Neural cell (in vitro differentiated cells): Measurements from ENCODE around the gene CPEB4. TPM values are rescaled to one million over a fixed set of nuclear protein-coding genes. Genes with fewer than 3 reads are reported as not detected.

Experiments used
- H2AFZ ChIP-seq: fragments of 200-600, 300-800 bp; sonication (generic), shearing (Covaris generic); 2 replicates; pipeline ENCODE4 v1.6.0; 2014; ENCODE audit warnings: low read depth, mild to moderate bottlenecking, antibody characterized with exemption, low read length, moderate library complexity
- H3F3A ChIP-seq: fragments of 200-600 bp; shearing (Covaris generic); 2 replicates; pipeline ENCODE4 v1.6.1; 2016; ENCODE audit warnings: mild to moderate bottlenecking, moderate library complexity, mixed read lengths, antibody characterized with exemption, low read length; ENCODE audit not compliant: insufficient read depth, poor library complexity, severe bottlenecking
- H3K27ac ChIP-seq: fragments of 200-600, 300-800 bp; sonication (generic), shearing (Covaris generic); 2 replicates; pipeline ENCODE4 v1.5.1; 2014; ENCODE audit warnings: mild to moderate bottlenecking, low read length, moderate library complexity
- H3K27me3 ChIP-seq: fragments of 300-800, 200-600 bp; sonication (generic), shearing (Covaris generic); 2 replicates; pipeline ENCODE4 v1.6.0; 2014; ENCODE audit warnings: mild to moderate bottlenecking, low read depth, low read length, moderate library complexity; ENCODE audit not compliant: insufficient read depth
- H3K36me3 ChIP-seq: fragments of 300-800, 200-600 bp; sonication (generic), shearing (Covaris generic); 2 replicates; pipeline ENCODE4 v1.5.1; 2014; ENCODE audit warnings: mild to moderate bottlenecking, antibody characterized with exemption, low read length, moderate library complexity; ENCODE audit not compliant: insufficient read depth
- H3K4me2 ChIP-seq: fragments of 300-800, 200-600 bp; sonication (generic), shearing (Covaris generic); 2 replicates; pipeline ENCODE4 v1.6.0; 2014; ENCODE audit warnings: mild to moderate bottlenecking, low read length
- H3K4me3 ChIP-seq: fragments of 300-800, 200-600 bp; sonication (generic), shearing (Covaris generic); 2 replicates; pipeline ENCODE4 v1.5.1; 2014; ENCODE audit warnings: mild to moderate bottlenecking, low read length, moderate library complexity
- H3K79me2 ChIP-seq: fragments of 200-600 bp; shearing (Covaris generic); replicated peaks from 2 replicates; pipeline ENCODE4 v1.6.0; 2014; ENCODE audit warnings: mild to moderate bottlenecking, low read length, moderate library complexity; ENCODE audit not compliant: insufficient read depth
- H3K9ac ChIP-seq: fragments of 300-800, 200-600 bp; sonication (generic), shearing (Covaris generic); 2 replicates; pipeline ENCODE4 v1.6.1; 2016; ENCODE audit warnings: mild to moderate bottlenecking, low read length, mixed read lengths
- H3K9me2 ChIP-seq: fragments of 200-600 bp; shearing (Covaris generic); 2 replicates; pipeline ENCODE4 v1.6.1; 2016; ENCODE audit warnings: mild to moderate bottlenecking, low read length, mixed read lengths; ENCODE audit not compliant: insufficient read depth
- H3K9me3 ChIP-seq: fragments of 200-600, 300-800 bp; sonication (generic), shearing (Covaris generic); 2 replicates; pipeline ENCODE4 v1.6.1; 2016; ENCODE audit warnings: mild to moderate bottlenecking, mixed run types, low read length, moderate library complexity, mixed read lengths
- H4K20me1 ChIP-seq: fragments of 200-600 bp; shearing (Covaris generic); 2 replicates; pipeline ENCODE4 v1.6.1; 2016; ENCODE audit warnings: mild to moderate bottlenecking, mixed run types; ENCODE audit not compliant: insufficient read depth
- EP300 ChIP-seq: fragments of 450-650 bp; conservative IDR thresholded peaks from 2 replicates; pipeline ENCODE4 v1.6.1; 2014; ENCODE audit warnings: antibody characterized with exemption, mild to moderate bottlenecking, moderate library complexity; ENCODE audit not compliant: poor library complexity, severe bottlenecking
- EZH2 ChIP-seq: fragments of 200-600, 300-800 bp; shearing (Covaris generic), sonication (generic); IDR thresholded peaks from 2 replicates; pipeline ENCODE4 v1.6.1; 2014; ENCODE audit warnings: antibody characterized with exemption, low read length, borderline replicate concordance, mild to moderate bottlenecking; ENCODE audit not compliant: insufficient read depth, poor library complexity, severe bottlenecking
- MXI1 ChIP-seq: fragments of 450-650 bp; conservative IDR thresholded peaks from 2 replicates; pipeline ENCODE4 v1.6.1; 2014; ENCODE audit warnings: antibody characterized with exemption, mild to moderate bottlenecking; ENCODE audit not compliant: poor library complexity, severe bottlenecking
- POLR2AphosphoS5 ChIP-seq: IDR thresholded peaks from 2 replicates; pipeline ENCODE4 v1.6.1; 2012
- RAD21 ChIP-seq: fragments of 450-650 bp; conservative IDR thresholded peaks from 2 replicates; pipeline ENCODE4 v1.6.1; 2014; ENCODE audit warnings: antibody characterized with exemption, mild to moderate bottlenecking, moderate library complexity
- SMC3 ChIP-seq: fragments of 450-650 bp; conservative IDR thresholded peaks from 2 replicates; pipeline ENCODE4 v1.6.1; 2014; ENCODE audit warnings: antibody characterized with exemption, mild to moderate bottlenecking, moderate library complexity; ENCODE audit not compliant: poor library complexity
- TAF1 ChIP-seq: IDR thresholded peaks from 2 replicates; pipeline ENCODE4 v1.6.1; 2012; ENCODE audit warnings: low read depth
- polyA plus RNA-seq: library from polyadenylated mRNA; depleted of rRNA; stranded (reverse); fragments of >200 nt; gene quantifications from 2 replicates; pipeline ENCODE4 v1.2.3, GENCODE V29; 2014
- TF ChIP-seq, protein P1 (sequence below): fragments of 450-650 bp; IDR thresholded peaks from 2 replicates; pipeline ENCODE4 v1.5.1; 2014; ENCODE audit warnings: antibody characterized with exemption, mild to moderate bottlenecking, moderate library complexity; ENCODE audit not compliant: poor library complexity, severe bottlenecking
- TF ChIP-seq, protein P2 (sequence below): IDR thresholded peaks from 2 replicates; pipeline ENCODE4 v1.6.1; 2012; ENCODE audit warnings: borderline replicate concordance

CPEB4 gene
- polyA plus RNA-seq, 1 donor from 2014 or later = 42.2 TPM

- Histone ChIP-seq H3K9me2 (no peaks in the 10 kb centered on the region), H3K27ac (no peak overlapping the region), H3K9ac (no peak overlapping the region)
These were observed 123.3 kb downstream of the CPEB4 start for GRCh38 chr5:174011441-174011840.

More at GRCh38 chr5:174011441-174011840, 123.3 kb downstream of the CPEB4 start:
- Histone ChIP-seq H3K9me3 (no peaks in the 10 kb centered on the region), H3K4me2 (no peak overlapping the region), H4K20me1 (no peaks in the 10 kb centered on the region), H3F3A (no peaks in the 10 kb centered on the region), H3K4me3 (no peak overlapping the region), H3K79me2 (no peaks in the 10 kb centered on the region), H2AFZ (no peak overlapping the region), H3K36me3 (no peaks in the 10 kb centered on the region), H3K27me3 (no peaks in the 10 kb centered on the region)
- TF ChIP-seq EP300 (no peak), SMC3 (no peak), EZH2 (no peak), POLR2AphosphoS5 (no peak), TAF1 (no peak), RAD21 (no peak), MXI1 (no peak)
- TF ChIP-seq, protein P1, sequence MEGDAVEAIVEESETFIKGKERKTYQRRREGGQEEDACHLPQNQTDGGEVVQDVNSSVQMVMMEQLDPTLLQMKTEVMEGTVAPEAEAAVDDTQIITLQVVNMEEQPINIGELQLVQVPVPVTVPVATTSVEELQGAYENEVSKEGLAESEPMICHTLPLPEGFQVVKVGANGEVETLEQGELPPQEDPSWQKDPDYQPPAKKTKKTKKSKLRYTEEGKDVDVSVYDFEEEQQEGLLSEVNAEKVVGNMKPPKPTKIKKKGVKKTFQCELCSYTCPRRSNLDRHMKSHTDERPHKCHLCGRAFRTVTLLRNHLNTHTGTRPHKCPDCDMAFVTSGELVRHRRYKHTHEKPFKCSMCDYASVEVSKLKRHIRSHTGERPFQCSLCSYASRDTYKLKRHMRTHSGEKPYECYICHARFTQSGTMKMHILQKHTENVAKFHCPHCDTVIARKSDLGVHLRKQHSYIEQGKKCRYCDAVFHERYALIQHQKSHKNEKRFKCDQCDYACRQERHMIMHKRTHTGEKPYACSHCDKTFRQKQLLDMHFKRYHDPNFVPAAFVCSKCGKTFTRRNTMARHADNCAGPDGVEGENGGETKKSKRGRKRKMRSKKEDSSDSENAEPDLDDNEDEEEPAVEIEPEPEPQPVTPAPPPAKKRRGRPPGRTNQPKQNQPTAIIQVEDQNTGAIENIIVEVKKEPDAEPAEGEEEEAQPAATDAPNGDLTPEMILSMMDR = no peak
- TF ChIP-seq, protein P2, sequence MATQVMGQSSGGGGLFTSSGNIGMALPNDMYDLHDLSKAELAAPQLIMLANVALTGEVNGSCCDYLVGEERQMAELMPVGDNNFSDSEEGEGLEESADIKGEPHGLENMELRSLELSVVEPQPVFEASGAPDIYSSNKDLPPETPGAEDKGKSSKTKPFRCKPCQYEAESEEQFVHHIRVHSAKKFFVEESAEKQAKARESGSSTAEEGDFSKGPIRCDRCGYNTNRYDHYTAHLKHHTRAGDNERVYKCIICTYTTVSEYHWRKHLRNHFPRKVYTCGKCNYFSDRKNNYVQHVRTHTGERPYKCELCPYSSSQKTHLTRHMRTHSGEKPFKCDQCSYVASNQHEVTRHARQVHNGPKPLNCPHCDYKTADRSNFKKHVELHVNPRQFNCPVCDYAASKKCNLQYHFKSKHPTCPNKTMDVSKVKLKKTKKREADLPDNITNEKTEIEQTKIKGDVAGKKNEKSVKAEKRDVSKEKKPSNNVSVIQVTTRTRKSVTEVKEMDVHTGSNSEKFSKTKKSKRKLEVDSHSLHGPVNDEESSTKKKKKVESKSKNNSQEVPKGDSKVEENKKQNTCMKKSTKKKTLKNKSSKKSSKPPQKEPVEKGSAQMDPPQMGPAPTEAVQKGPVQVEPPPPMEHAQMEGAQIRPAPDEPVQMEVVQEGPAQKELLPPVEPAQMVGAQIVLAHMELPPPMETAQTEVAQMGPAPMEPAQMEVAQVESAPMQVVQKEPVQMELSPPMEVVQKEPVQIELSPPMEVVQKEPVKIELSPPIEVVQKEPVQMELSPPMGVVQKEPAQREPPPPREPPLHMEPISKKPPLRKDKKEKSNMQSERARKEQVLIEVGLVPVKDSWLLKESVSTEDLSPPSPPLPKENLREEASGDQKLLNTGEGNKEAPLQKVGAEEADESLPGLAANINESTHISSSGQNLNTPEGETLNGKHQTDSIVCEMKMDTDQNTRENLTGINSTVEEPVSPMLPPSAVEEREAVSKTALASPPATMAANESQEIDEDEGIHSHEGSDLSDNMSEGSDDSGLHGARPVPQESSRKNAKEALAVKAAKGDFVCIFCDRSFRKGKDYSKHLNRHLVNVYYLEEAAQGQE = no peak

Other genes starting within 250 kb of the CPEB4 start
- 0.25 and 0.60 TPM in 2 replicates for gene C5orf47, start 100.8 kb downstream of the CPEB4 start, polyA plus RNA-seq
- gene NSG2, start 157.4 kb downstream of the CPEB4 start, polyA plus RNA-seq = 1,581 and 1,761 TPM in 2 replicates